Measurements from ENCODE around the gene ASCC2. TPM values are rescaled to one million over a fixed set of nuclear protein-coding genes. Genes with fewer than 3 reads are reported as not detected.

The ASCC2 gene
- total and polyA plus RNA-seq, 2 donors (not counting 3 experiments of a cell fraction or from before 2014, with no cell fraction given), result 43.6 to 60.7 TPM

- Histone ChIP-seq H2AFZ (ENCODE audit: low read depth, low read length) (no peak overlapping the region), H3K79me2 (ENCODE audit: control insufficient read depth, insufficient read depth, low read length) (no peaks in the 10 kb centered on the region), H3K9me3 (replicated peaks; ENCODE audit: control insufficient read depth, insufficient read depth, low read length) (no peaks in the 10 kb centered on the region), H3K36me3 (ENCODE audit: control insufficient read depth in 2 of 2, extremely low read depth in 1 of 2, insufficient read depth in 2 of 2, low read length in 2 of 2) (no peaks in the 10 kb centered on the region), H3K4me3 (replicated peaks in 1 of 3; ENCODE audit: insufficient read depth in 1 of 3, low read depth in 1 of 3, low read length in 3 of 3) (no peak overlapping the region), H3K27me3 (ENCODE audit: control insufficient read depth in 2 of 2, insufficient read depth in 2 of 2, low read length in 2 of 2) (peaks cover 12 to 24% of the 10 kb centered on the region in 2 experiments), H3K4me1 (ENCODE audit: control insufficient read depth, extremely low read depth, insufficient read depth, low read length) (no peaks in the 10 kb centered on the region), H3K9me1 (replicated peaks; ENCODE audit: control insufficient read depth, extremely low read depth, insufficient read depth, low read length) (no peaks in the 10 kb centered on the region), H4K20me1 (replicated peaks; ENCODE audit: control insufficient read depth, extremely low read depth, insufficient read depth, low read length) (no peaks in the 10 kb centered on the region), H3K27ac (ENCODE audit: insufficient read depth, low read depth, low read length) (no peak overlapping the region), H3K9ac (replicated peaks; ENCODE audit: extremely low read depth, insufficient read depth, low read length) (no peak overlapping the region), H3K4me2 (ENCODE audit: insufficient read depth, low read length) (no peak overlapping the region)
- CTCF ChIA-PET, result interaction anchor here (1.3 to 1.6 kb wide), 2 partner anchors 134 to 217 kb away, joined by 3 to 4 read pairs; no protein-coding TSS in a partner anchor
- dilution Hi-C loops (cut with MboI; ENCODE audit: extremely low pct_ligation_motif_present, low sequenced_read_pairs), result no loop called here
- intact Hi-C loops (cut with micrococcal nuclease), result no loop called here
- no TSS peak for BruUV-seq (replicated peaks)
- FAIRE-seq, result no peak
- POLR2A ChIA-PET, result no interaction called here
- TF ChIP-seq, protein P1, sequence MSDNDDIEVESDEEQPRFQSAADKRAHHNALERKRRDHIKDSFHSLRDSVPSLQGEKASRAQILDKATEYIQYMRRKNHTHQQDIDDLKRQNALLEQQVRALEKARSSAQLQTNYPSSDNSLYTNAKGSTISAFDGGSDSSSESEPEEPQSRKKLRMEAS (IDR thresholded peaks at IDR 0.05; ENCODE audit: insufficient read depth, insufficient read length), result no peak
- TF ChIP-seq MYC (IDR thresholded peaks at IDR 0.05; ENCODE audit: low read depth, low read length), result no peak
- DNase-seq (ENCODE audit: low read depth, low spot score), result no peak
Observed at GRCh38 chr22:29871684-29872083, 33.6 kb upstream of the ASCC2 start.

DNA sequence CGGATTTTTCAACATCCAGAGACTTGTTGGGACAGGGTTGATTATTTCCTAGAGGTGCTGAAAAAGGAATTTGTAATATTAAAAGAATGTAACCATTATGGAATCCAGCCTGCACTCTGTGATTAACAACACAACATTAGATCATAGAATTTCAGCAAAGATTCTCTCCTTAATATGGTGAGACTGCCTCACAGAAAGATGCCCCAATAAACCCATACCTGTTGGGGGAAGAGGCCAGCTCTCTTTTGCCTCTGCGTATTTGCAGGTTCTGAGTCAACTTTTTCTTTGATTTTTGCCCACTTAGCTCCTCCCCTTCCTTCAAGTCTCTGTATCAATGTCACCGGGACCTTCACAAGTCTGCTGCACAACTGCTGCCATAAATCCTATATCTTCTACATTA lies 32.5 kb upstream of the ASCC2 start:
- H3K27ac ChIP-seq (ENCODE audit: insufficient read depth, low read depth, low read length), result no peak overlapping the region
- no peaks in the 10 kb centered on the region for H3K36me3 ChIP-seq (ENCODE audit: control insufficient read depth in 2 of 2, extremely low read depth in 1 of 2, insufficient read depth in 2 of 2, low read length in 2 of 2)
- H3K79me2 ChIP-seq (ENCODE audit: control insufficient read depth, insufficient read depth, low read length), result no peaks in the 10 kb centered on the region
- intact Hi-C loops (cut with micrococcal nuclease) (no loop called here), dilution Hi-C loops (cut with MboI; ENCODE audit: extremely low pct_ligation_motif_present, low sequenced_read_pairs) (no loop called here)
- H3K27me3 ChIP-seq (ENCODE audit: control insufficient read depth in 2 of 2, insufficient read depth in 2 of 2, low read length in 2 of 2), result peaks cover 12 to 18% of the 10 kb centered on the region in 2 experiments
- no peaks in the 10 kb centered on the region for H3K9me3 ChIP-seq (replicated peaks; ENCODE audit: control insufficient read depth, insufficient read depth, low read length)
- POLR2A ChIA-PET, result interaction anchor here (0.5 kb wide), 1 partner anchor 87 kb away, joined by 4 read pairs; no protein-coding TSS in a partner anchor
- TF ChIP-seq POLR2A (IDR thresholded peaks at IDR 0.05; ENCODE audit: low read depth, low read length), result no peak
- TF ChIP-seq POLR2AphosphoS5 (IDR thresholded peaks at IDR 0.05; ENCODE audit: insufficient read depth, low read depth, low read length), result no peak
- no peak for TF ChIP-seq FOS (IDR thresholded peaks at IDR 0.05; ENCODE audit: borderline replicate concordance, insufficient read depth, low read length)
- no peak for TF ChIP-seq EZH2 (IDR thresholded peaks at IDR 0.05; ENCODE audit: borderline replicate concordance, low read depth, low read length, severe bottlenecking)
- no peak for TF ChIP-seq GATA2 (IDR thresholded peaks at IDR 0.05; ENCODE audit: insufficient read depth, insufficient read length, low read depth, low read length)
- TF ChIP-seq JUN (IDR thresholded peaks at IDR 0.05; ENCODE audit: borderline replicate concordance, insufficient read depth, insufficient read length, low read depth), result no peak
- TF ChIP-seq, protein P2, sequence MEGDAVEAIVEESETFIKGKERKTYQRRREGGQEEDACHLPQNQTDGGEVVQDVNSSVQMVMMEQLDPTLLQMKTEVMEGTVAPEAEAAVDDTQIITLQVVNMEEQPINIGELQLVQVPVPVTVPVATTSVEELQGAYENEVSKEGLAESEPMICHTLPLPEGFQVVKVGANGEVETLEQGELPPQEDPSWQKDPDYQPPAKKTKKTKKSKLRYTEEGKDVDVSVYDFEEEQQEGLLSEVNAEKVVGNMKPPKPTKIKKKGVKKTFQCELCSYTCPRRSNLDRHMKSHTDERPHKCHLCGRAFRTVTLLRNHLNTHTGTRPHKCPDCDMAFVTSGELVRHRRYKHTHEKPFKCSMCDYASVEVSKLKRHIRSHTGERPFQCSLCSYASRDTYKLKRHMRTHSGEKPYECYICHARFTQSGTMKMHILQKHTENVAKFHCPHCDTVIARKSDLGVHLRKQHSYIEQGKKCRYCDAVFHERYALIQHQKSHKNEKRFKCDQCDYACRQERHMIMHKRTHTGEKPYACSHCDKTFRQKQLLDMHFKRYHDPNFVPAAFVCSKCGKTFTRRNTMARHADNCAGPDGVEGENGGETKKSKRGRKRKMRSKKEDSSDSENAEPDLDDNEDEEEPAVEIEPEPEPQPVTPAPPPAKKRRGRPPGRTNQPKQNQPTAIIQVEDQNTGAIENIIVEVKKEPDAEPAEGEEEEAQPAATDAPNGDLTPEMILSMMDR (IDR thresholded peaks at IDR 0.05; ENCODE audit: extremely low read depth in 1 of 2, insufficient read depth in 1 of 2, low read depth in 1 of 2, low read length in 2 of 2), result no peak
- TF ChIP-seq, protein P1 (IDR thresholded peaks at IDR 0.05; ENCODE audit: insufficient read depth, insufficient read length), result no peak
- CTCF ChIA-PET, result interaction anchor here (0.7 to 1.3 kb wide), 3 partner anchors 134 to 547 kb away, joined by 3 to 4 read pairs (median 3); no protein-coding TSS in a partner anchor
- DNase-seq (ENCODE audit: low read depth, low spot score) (no peak), FAIRE-seq (no peak)
- no peaks in the 10 kb centered on the region for H3K4me1 ChIP-seq (ENCODE audit: control insufficient read depth, extremely low read depth, insufficient read depth, low read length)
- H4K20me1 ChIP-seq (replicated peaks; ENCODE audit: control insufficient read depth, extremely low read depth, insufficient read depth, low read length), result no peaks in the 10 kb centered on the region
- no peak overlapping the region for H3K9ac ChIP-seq (replicated peaks; ENCODE audit: extremely low read depth, insufficient read depth, low read length)
- no TSS peak for BruUV-seq (replicated peaks)
- H2AFZ ChIP-seq (ENCODE audit: low read depth, low read length), result no peak overlapping the region
- no peaks in the 10 kb centered on the region for H3K9me1 ChIP-seq (replicated peaks; ENCODE audit: control insufficient read depth, extremely low read depth, insufficient read depth, low read length)
- H3K4me3 ChIP-seq (replicated peaks in 1 of 3; ENCODE audit: insufficient read depth in 1 of 3, low read depth in 1 of 3, low read length in 3 of 3), result no peak overlapping the region
- no peak overlapping the region for H3K4me2 ChIP-seq (ENCODE audit: insufficient read depth, low read length)

Measured in endothelial cell of umbilical vein (primary cell).